Stimulated activated CD4-positive, alpha-beta T cell treated with anti-CD3 and anti-CD28 coated beads, Interleukin-4, amount 100 ng/mL, for 4 hours (primary cell): ENCODE results near the gene ESCO1.

ENCODE experiments used
- DNase-seq, 2 experiments: peaks; one replicate each; pipeline ENCODE4 v3.0.0-alpha.2; 2020

Gene ESCO1

DNA sequence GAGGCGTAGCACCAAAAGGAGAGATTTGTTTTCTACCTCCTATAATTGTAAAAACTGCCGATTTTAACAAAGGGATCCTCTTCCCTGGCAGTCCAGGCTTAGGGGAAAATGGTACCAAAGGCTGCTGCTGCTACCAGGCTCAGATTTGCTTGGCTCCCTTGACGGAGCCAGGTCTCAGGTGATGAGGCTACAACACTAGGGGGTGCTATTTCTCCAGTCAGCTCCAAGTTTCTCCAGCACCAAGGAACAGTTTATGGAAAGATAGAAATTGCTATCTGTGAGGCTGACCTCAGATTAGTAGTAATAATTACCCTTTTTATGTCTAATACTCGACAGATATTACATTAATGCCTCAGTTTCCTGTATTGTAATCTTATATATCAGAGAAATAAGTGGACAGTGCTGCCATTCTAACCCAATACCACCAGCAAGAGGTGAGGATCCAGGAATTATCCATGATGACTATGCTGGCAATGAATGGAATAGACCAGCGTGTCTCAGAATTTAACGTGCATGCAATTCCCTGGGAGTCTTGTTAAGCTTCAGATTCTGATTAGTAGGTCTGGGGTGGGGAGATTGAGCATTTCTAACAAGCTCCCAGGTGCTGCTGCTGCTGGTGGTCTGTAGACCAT lies 111.3 kb downstream of the ESCO1 start:
- no peak for DNase-seq

DNA sequence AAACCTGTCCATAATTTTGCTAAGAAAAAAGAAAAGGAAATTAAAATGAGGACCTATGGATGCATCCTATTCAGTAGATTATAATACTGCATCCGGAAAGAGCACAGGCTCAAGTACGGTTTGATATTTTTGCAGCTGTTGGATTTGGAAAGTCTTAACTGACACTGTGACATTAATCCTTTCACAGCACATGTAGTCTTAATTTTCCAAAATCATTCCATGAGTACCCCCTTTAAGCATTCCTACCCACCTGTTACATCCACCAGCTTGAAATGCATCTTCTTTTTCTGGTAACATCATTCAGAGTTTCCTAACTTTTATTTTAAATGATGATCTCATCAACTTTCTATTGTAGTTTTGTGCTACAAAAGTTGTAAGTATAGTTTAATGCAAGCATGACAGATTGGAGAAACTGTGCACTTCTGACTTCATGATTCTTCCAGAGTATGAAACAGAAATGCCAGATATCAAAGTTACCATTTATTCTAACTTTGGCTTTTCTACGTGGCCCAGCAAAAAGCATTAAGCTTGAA lies 113.5 kb downstream of the ESCO1 start:
- no peak for DNase-seq

DNA sequence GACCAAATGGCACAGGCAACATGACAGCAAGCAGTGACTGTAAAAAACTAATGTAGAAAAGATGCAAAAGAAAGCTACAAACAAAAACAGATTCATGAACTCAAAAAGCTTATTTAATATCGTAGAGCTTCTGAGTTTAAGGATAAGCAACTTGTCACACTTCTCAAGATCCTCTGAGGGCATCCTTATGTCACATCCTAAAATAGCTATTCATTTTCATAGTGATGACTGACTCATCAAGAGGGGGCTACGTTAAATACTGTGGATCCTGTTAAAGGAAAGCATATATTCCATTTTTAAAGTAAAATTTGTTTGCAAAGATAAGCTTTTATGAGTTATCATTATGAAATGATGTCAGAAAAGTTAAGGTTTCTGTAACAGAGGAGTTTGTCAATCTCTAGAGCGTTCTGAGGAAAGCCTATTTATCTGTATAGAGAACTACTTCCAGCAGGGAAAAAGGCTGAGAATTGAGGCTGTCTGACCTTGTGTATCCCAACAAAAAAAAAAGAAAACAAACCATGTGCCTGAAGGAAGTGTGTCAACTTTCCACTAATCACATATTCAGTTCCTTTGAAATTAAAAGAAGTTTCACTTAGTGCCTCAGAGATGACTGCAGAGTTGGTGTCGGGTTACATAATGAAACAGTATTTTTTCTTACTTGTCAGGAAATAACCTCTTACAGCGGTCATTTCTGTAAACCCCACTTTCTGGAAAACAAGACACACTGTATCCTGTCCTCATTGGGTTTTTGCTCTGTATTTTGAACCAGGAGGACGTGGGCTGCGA lies 115.5 kb downstream of the ESCO1 start:
- no peak for DNase-seq

DNA sequence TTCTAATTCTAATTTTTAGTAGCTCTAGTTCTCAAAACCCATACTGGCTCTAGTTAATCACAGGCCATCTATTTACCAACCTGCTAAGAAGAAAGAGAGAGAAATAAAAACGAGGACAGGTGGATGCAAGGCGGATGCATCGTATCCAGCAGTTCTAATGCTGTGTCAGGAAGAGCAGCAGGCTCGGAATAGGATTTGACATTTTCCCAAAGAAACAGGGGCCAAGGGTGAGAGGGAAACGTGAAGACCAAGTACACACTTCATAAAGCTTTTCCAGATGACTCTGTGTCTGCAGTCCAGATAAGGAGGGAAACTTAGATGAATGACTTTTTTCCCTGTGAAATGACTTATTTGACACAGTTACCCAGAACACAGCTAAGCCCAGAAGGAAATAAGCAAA lies 117.5 kb downstream of the ESCO1 start:
- DNase-seq: no peak

DNA sequence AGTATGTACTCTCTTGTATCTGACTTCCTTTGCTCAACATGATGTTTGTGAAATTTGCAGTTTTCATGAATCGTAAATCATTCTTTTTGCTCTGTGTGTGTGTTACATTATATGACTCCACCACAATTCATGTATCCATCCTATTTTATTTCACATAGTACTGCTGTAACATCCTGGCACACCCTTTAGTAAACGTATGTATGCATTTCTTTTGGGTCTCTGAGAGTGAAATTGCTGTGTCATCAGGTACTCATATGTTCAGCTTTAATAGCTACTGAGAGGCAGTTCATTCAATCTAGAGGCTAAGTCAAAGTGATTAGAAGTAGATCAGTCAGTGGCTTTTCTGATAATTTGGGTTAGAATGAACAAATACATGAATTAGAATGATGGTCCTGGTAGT lies 118.8 kb downstream of the ESCO1 start:
- DNase-seq: no peak

DNA sequence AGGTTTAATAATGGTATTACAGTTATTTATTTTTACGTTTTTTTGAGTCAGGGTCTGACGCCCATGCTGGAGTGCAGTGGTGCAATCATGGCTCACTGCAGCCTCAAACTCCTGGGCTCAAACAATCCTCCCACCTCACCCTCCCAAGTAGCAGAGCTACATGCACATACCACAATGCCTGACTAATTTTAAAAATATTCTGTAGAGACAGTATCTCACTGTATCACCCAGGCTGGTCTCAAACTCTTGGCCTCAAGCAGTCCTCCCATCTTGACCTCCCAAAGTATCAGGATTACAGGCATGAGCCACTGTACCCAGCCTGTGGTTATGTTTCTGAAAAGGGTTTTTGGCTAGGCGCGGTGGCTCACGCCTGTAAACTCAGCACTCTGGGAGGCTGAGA lies 120.8 kb downstream of the ESCO1 start:
- DNase-seq: no peak
